ENCODE data around the gene SRGAP2.
"Not testable (repeated sequence)": the region's sequence is repeated elsewhere in the genome, so short reads cannot be mapped to it uniquely, and the experiment has no call there.

DNA sequence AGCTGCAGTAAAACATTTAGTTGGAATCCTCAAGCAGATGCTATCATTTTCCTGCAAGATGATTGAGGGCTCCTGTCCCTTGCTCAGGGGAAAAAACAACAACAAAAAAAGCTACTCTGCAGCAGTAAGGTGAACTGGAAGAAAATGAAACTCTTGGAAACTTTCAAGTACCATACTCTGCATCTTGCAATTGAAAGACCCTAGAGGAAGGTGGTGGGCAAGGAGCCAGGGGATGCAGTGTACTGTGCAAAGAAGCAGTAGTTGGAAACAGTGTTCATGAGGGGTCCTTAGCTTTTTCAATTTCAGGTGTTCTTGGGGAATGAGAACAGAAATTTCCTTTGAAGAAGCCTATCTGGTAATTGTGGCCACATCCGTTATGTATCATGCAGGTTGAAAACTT, 7.5 kb downstream of the SRGAP2 start:
- not testable (repeated sequence) for TF ChIP-seq EZH2 (IDR thresholded peaks at IDR 0.05); POLR2AphosphoS5 (IDR thresholded peaks at IDR 0.05; ENCODE audit: borderline replicate concordance, low read depth, low read length)

Data from SK-N-MC (cell line).